Upper lobe of left lung (tissue), 4 donors: ENCODE measurements around the gene GAA.

Experiments used
- POLR2A ChIP-seq, 4 donors: fragments of 450-650 bp; IDR thresholded peaks; one replicate each; pipeline ENCODE4 v1.5.1; 2016 to 2017; ENCODE audit warnings: antibody characterized with exemption in 4 of 4, mild to moderate bottlenecking in 2 of 4
- TF ChIP-seq, protein P1 (sequence below), 6 experiments: fragments of 450-650 bp in 4 of 6; fragments of 200-600 bp in 2 of 6; sonication (generic) in 2 of 6; IDR thresholded peaks; one replicate each; pipeline ENCODE4 v1.5.1; 2016 to 2019; ENCODE audit warnings: antibody characterized with exemption in 6 of 6

DNA sequence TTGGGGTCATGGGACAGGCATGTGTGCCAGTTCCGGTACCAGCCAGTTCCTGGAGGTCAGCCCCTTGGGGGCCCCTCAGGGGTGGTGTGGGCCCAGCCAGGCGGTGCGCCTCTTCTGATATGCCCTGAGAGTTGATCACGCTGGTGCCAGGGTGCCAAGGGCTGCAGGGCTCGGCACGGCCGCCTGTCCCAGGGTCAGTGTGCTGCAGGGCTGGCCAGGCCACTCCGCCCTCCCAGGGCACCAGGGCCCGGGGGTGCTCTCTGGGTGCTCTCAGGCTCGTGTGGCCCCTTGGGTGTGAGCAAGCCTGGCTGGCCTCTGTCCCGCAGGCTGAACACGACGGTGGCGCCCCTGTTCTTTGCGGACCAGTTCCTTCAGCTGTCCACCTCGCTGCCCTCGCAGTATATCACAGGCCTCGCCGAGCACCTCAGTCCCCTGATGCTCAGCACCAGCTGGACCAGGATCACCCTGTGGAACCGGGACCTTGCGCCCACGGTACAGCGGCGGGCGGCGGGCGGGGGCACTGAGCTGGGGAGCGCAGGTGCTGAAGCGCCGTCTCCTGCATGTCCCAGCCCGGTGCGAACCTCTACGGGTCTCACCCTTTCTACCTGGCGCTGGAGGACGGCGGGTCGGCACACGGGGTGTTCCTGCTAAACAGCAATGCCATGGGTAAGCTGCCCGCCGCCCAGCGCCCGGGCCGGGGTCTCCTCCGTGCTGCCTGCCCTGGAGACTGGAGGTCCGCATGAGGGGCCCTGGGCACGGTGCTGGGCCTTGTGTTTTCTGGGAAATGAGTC lies 6.0 kb downstream of the GAA start:
- TF ChIP-seq, protein P1, sequence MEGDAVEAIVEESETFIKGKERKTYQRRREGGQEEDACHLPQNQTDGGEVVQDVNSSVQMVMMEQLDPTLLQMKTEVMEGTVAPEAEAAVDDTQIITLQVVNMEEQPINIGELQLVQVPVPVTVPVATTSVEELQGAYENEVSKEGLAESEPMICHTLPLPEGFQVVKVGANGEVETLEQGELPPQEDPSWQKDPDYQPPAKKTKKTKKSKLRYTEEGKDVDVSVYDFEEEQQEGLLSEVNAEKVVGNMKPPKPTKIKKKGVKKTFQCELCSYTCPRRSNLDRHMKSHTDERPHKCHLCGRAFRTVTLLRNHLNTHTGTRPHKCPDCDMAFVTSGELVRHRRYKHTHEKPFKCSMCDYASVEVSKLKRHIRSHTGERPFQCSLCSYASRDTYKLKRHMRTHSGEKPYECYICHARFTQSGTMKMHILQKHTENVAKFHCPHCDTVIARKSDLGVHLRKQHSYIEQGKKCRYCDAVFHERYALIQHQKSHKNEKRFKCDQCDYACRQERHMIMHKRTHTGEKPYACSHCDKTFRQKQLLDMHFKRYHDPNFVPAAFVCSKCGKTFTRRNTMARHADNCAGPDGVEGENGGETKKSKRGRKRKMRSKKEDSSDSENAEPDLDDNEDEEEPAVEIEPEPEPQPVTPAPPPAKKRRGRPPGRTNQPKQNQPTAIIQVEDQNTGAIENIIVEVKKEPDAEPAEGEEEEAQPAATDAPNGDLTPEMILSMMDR (IDR thresholded peaks at IDR 0.05): no peak
- TF ChIP-seq POLR2A (IDR thresholded peaks at IDR 0.05): no peak
